ENCODE data around the gene KCNK1. TPM values are rescaled to one million over a fixed set of nuclear protein-coding genes. Genes with fewer than 3 reads are reported as not detected.
A peak's percentile ranks its signal among the peaks of the same experiment; 100 is the strongest.

KCNK1 gene
- total and polyA plus RNA-seq, 2 of the 4 experiments (the other 2 are of a cell fraction), result 0.90 to 1.6 TPM

DNA sequence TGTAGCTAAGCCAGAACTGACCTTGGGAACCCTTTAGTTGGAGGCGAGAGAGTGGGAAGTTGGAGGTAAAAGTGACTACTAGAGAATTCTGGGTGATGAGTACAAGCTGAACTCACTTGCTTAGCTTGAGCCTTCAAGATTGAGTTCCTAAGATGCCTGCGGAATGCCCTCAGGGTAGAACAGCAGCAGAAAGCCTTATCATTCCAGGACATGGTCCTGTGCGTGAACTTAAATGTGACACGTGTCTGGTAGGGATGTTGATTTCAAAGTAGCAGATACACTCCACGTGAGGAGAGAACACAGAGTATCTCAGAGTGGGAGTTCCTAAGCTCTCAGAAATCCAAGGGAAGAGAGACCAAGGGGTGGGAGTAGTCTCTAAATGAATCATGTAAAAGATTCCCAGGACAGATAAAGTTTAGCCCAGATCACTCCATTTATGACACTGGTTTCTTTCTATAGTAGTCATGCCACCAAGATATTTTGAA is 60.1 kb downstream of the KCNK1 start:
- Histone ChIP-seq H4K91ac (ENCODE audit: insufficient read depth, low read depth, low read length) (no peak overlapping the region), H3K4ac (ENCODE audit: low read depth, low read length) (no peak overlapping the region), H3K36me3 (ENCODE audit: control insufficient read depth, insufficient read depth, low read length) (no peaks in the 10 kb centered on the region), H2AFZ (replicated peaks; ENCODE audit: low read length, poor library complexity) (no peak overlapping the region), H2AK9ac (replicated peaks; ENCODE audit: low read depth, low read length, poor library complexity) (no peak overlapping the region), H3K27ac (ENCODE audit: insufficient read depth, low read length) (no peak overlapping the region), H3K18ac (ENCODE audit: low read depth, low read length) (no peak overlapping the region), H3K23ac (ENCODE audit: low read depth, low read length) (no peak overlapping the region), H3K79me1 (ENCODE audit: low read depth in 1 of 2, low read length in 2 of 2) (no peaks in the 10 kb centered on the region), H2AK5ac (ENCODE audit: low read depth, low read length) (no peak overlapping the region), H4K5ac (ENCODE audit: low read depth, low read length) (no peak overlapping the region), H2BK15ac (ENCODE audit: low read depth, low read length) (no peak overlapping the region), H3K9ac (ENCODE audit: low read depth, low read length) (no peak overlapping the region), H3K9me1 (ENCODE audit: insufficient read depth, low read length) (no peaks in the 10 kb centered on the region), H3K56ac (ENCODE audit: extremely low read depth, insufficient read depth, low read length) (no peak overlapping the region), H2BK5ac (ENCODE audit: low read depth, low read length, poor library complexity, severe bottlenecking) (no peak overlapping the region), H4K20me1 (ENCODE audit: insufficient read depth, low read length) (no peaks in the 10 kb centered on the region), H3K27me3 (ENCODE audit: control insufficient read depth, insufficient read depth, low read length) (no peaks in the 10 kb centered on the region), H2BK20ac (ENCODE audit: low read depth, low read length) (no peak overlapping the region), H3K4me1 (ENCODE audit: control insufficient read depth, insufficient read depth, low read length) (no peaks in the 10 kb centered on the region), H3K4me2 (ENCODE audit: low read depth, low read length) (no peak overlapping the region), H3K4me3 (ENCODE audit: insufficient read depth, low read depth, low read length) (no peak overlapping the region), H3K14ac (replicated peaks; ENCODE audit: low read depth, low read length) (no peak overlapping the region), H2BK120ac (ENCODE audit: low read depth, low read length) (no peak overlapping the region), H4K8ac (ENCODE audit: low read depth in 2 of 2, low read length in 2 of 2) (no peak overlapping the region), H3K9me3 (ENCODE audit: control insufficient read depth, insufficient read depth, low read length) (peaks cover 11% of the 10 kb centered on the region)
- dilution Hi-C loops (cut with HindIII; ENCODE audit: low sequenced_read_pairs, unreplicated experiment), result no loop called here
- WGBS, 2 experiments (ENCODE audit: extremely low coverage in 2 of 2, insufficient read length in 1 of 2), result 20% methylated on average over 1 of the region's 5 CpGs; no CpG with 5 or more reads in 1 of the 2 experiments
- POLR2A ChIA-PET (ENCODE audit: unreplicated experiment), result no interaction called here
- ATAC-seq (ENCODE audit: low read depth), result no peak
- intact Hi-C loops (cut with micrococcal nuclease), result no loop called here
- DNase-seq, result peak; percentile 13
- CTCF ChIA-PET, result no interaction called here
- TF ChIP-seq CEBPB (IDR thresholded peaks at IDR 0.05; ENCODE audit: low read depth, low read length) (no peak), SMC3 (IDR thresholded peaks at IDR 0.05; ENCODE audit: low read depth, low read length) (no peak), RCOR1 (IDR thresholded peaks at IDR 0.05; ENCODE audit: insufficient replicate concordance, low read length) (no peak), FOS (IDR thresholded peaks at IDR 0.05; ENCODE audit: low read depth, low read length) (no peak), RFX5 (IDR thresholded peaks at IDR 0.05; ENCODE audit: low read depth, low read length) (no peak), NFE2L2 (IDR thresholded peaks at IDR 0.05; ENCODE audit: low read depth, low read length) (no peak), CHD1 (IDR thresholded peaks at IDR 0.05; ENCODE audit: low read depth, low read length) (no peak), MAFK (IDR thresholded peaks at IDR 0.05; ENCODE audit: low read depth, low read length) (no peak), CTCF (conservative IDR thresholded peaks at IDR 0.05; ENCODE audit: low read depth, low read length) (no peak), RAD21 (IDR thresholded peaks at IDR 0.05; ENCODE audit: low read length) (no peak), POLR2A (IDR thresholded peaks at IDR 0.05; ENCODE audit: low read depth, low read length) (no peak), BHLHE40 (IDR thresholded peaks at IDR 0.05; ENCODE audit: low read depth, low read length) (no peak), MXI1 (IDR thresholded peaks at IDR 0.05; ENCODE audit: borderline replicate concordance, low read depth, low read length) (no peak), MAZ (IDR thresholded peaks at IDR 0.05; ENCODE audit: borderline replicate concordance, low read depth, low read length) (no peak)
- TF ChIP-seq, protein P1, sequence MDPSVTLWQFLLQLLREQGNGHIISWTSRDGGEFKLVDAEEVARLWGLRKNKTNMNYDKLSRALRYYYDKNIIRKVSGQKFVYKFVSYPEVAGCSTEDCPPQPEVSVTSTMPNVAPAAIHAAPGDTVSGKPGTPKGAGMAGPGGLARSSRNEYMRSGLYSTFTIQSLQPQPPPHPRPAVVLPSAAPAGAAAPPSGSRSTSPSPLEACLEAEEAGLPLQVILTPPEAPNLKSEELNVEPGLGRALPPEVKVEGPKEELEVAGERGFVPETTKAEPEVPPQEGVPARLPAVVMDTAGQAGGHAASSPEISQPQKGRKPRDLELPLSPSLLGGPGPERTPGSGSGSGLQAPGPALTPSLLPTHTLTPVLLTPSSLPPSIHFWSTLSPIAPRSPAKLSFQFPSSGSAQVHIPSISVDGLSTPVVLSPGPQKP (IDR thresholded peaks at IDR 0.05; ENCODE audit: borderline replicate concordance, low read depth, low read length), result no peak
- TF ChIP-seq, protein P2, sequence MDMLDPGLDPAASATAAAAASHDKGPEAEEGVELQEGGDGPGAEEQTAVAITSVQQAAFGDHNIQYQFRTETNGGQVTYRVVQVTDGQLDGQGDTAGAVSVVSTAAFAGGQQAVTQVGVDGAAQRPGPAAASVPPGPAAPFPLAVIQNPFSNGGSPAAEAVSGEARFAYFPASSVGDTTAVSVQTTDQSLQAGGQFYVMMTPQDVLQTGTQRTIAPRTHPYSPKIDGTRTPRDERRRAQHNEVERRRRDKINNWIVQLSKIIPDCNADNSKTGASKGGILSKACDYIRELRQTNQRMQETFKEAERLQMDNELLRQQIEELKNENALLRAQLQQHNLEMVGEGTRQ (IDR thresholded peaks at IDR 0.05; ENCODE audit: low read depth, low read length), result no peak
- BruUV-seq (replicated peaks), result no TSS peak
- in situ Hi-C loops (cut with MboI; ENCODE audit: low sequenced_read_pairs), result no loop called here

Measured in IMR-90 (cell line).